CD1c-positive myeloid dendritic cell (primary cell): ENCODE measurements around the gene RPS24.
"Not testable (repeated sequence)": the region's sequence is repeated elsewhere in the genome, so short reads cannot be mapped to it uniquely, and the experiment has no call there.

ENCODE experiments used
- DNase-seq: peaks from one replicate; pipeline ENCODE4 v3.0.0-alpha.2; 2016; ENCODE audit errors: extremely low spot score

RPS24 gene

GRCh38 chr10:78033637-78034470 lies at the start of gene RPS24:
Gene RPS24 (plus strand): TSS chr10:78033863. CDS start chr10:78033902, 39 bp downstream.
- DNase-seq: peak; percentile 99

GRCh38 chr10:77984986-77985385 lies 48.7 kb upstream of the RPS24 start:
- no peak for DNase-seq

GRCh38 chr10:77987671-77988255 lies 45.9 kb upstream of the RPS24 start:
- DNase-seq: no peak

GRCh38 chr10:77989081-77989724 lies 44.5 kb upstream of the RPS24 start:
- DNase-seq: no peak

GRCh38 chr10:77993620-77994019 lies 40.0 kb upstream of the RPS24 start:
- no peak for DNase-seq

- DNase-seq: not testable (repeated sequence)
Measured at GRCh38 chr10:77998780-77999179, 34.9 kb upstream of the RPS24 start.

- DNase-seq: no peak
Measured at GRCh38 chr10:78000206-78000605, 33.5 kb upstream of the RPS24 start.

- no peak for DNase-seq
Measured at GRCh38 chr10:78000956-78001472, 32.6 kb upstream of the RPS24 start.

- DNase-seq: no peak
Measured at GRCh38 chr10:78002541-78003288, 30.9 kb upstream of the RPS24 start.

- DNase-seq: no peak
Measured at GRCh38 chr10:78004215-78005026, 29.2 kb upstream of the RPS24 start.

- DNase-seq: no peak
Measured at GRCh38 chr10:78007172-78007571, 26.5 kb upstream of the RPS24 start.

- DNase-seq: no peak
Measured at GRCh38 chr10:78009662-78010061, 24.0 kb upstream of the RPS24 start.

- DNase-seq: no peak
Measured at GRCh38 chr10:78010278-78010677, 23.4 kb upstream of the RPS24 start.

GRCh38 chr10:78011065-78011464 lies 22.6 kb upstream of the RPS24 start:
- DNase-seq: no peak

GRCh38 chr10:78013564-78013963 lies 20.1 kb upstream of the RPS24 start:
- no peak for DNase-seq

- no peak for DNase-seq
Measured at GRCh38 chr10:78015546-78015945, 18.1 kb upstream of the RPS24 start.

GRCh38 chr10:78017856-78018255 lies 15.8 kb upstream of the RPS24 start:
- no peak for DNase-seq

- no peak for DNase-seq
Measured at GRCh38 chr10:78019264-78019663, 14.4 kb upstream of the RPS24 start.

- DNase-seq: no peak
Measured at GRCh38 chr10:78021201-78021600, 12.5 kb upstream of the RPS24 start.

GRCh38 chr10:78023741-78024140 lies 9.9 kb upstream of the RPS24 start:
- DNase-seq: no peak
